ENCODE results near the gene EMP1. TPM values are rescaled to one million over a fixed set of nuclear protein-coding genes. Genes with fewer than 3 reads are reported as not detected.

EMP1 gene
- total RNA-seq, 2 donors from 2014 or later: 265 to 667 TPM

DNA sequence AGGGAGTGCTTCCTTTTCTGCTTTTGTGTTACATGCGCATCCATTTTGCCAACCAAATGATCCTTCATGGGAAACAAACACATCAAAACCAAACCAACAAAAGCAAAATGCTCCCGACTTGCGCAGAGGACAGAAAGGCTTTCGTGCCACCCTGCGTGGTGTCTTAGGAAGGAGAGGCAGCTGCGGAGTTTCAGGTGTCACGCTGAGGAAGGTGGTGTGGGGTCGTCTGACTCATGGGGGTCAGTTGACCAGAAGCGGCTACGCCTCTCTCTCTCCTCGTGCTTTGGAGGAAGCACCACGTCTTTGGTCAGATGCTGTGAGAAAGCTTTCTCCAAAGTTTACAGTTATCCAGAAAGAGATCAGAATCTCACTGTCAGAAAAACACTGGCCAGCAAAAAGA lies 7.9 kb downstream of the EMP1 start:
- Histone ChIP-seq H3K36me3 (no peaks in the 10 kb centered on the region), H3K27me3 (no peaks in the 10 kb centered on the region), H3K9ac (ENCODE audit: low read depth in 2 of 2, low read length in 2 of 2) (no peak overlapping the region), H3K27ac (no peak overlapping the region), H3K9me3 (no peaks in the 10 kb centered on the region), H3K4me1 (no peaks in the 10 kb centered on the region), H3K4me3 (no peak overlapping the region)
- intact Hi-C loops (cut with DNase I): no loop called here
- no peak for DNase-seq
- no peak for TF ChIP-seq CTCF (IDR thresholded peaks at IDR 0.05)

GRCh38 chr12:13205809-13206559 lies 9.5 kb downstream of the EMP1 start:
- no peak for DNase-seq
- H3K36me3 ChIP-seq: no peaks in the 10 kb centered on the region
- H3K27me3 ChIP-seq: no peaks in the 10 kb centered on the region
- H3K27ac ChIP-seq: no peak overlapping the region
- no peak for TF ChIP-seq CTCF (IDR thresholded peaks at IDR 0.05)
- no peaks in the 10 kb centered on the region for H3K9me3 ChIP-seq
- H3K9ac ChIP-seq (ENCODE audit: low read depth in 2 of 2, low read length in 2 of 2): no peak overlapping the region
- H3K4me3 ChIP-seq: no peak overlapping the region
- intact Hi-C loops (cut with DNase I): no loop called here
- H3K4me1 ChIP-seq: no peaks in the 10 kb centered on the region

DNA sequence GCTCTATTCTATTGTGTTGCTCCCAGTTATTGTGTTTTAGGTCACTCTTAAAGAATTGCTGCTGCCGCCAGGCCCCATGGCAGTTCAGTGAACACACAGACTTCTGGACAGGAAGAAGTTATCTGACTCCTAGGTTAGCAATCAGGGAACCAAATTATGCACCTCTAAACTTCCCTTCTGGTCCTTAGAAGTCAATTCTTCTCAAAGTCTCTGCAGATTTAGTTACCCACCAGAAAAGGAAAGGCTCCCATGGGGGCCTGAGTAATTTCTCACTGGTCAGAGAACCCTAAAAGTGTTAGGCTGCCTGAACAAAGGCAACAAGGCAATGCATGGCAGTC lies 10.0 kb downstream of the EMP1 start:
- Histone ChIP-seq H3K4me1 (no peaks in the 10 kb centered on the region), H3K36me3 (no peaks in the 10 kb centered on the region), H3K9ac (ENCODE audit: low read depth in 2 of 2, low read length in 2 of 2) (no peak overlapping the region), H3K4me3 (no peak overlapping the region), H3K27ac (no peak overlapping the region), H3K27me3 (no peaks in the 10 kb centered on the region), H3K9me3 (no peaks in the 10 kb centered on the region)
- no peak for DNase-seq
- intact Hi-C loops (cut with DNase I): no loop called here
- no peak for TF ChIP-seq CTCF (IDR thresholded peaks at IDR 0.05)

DNA sequence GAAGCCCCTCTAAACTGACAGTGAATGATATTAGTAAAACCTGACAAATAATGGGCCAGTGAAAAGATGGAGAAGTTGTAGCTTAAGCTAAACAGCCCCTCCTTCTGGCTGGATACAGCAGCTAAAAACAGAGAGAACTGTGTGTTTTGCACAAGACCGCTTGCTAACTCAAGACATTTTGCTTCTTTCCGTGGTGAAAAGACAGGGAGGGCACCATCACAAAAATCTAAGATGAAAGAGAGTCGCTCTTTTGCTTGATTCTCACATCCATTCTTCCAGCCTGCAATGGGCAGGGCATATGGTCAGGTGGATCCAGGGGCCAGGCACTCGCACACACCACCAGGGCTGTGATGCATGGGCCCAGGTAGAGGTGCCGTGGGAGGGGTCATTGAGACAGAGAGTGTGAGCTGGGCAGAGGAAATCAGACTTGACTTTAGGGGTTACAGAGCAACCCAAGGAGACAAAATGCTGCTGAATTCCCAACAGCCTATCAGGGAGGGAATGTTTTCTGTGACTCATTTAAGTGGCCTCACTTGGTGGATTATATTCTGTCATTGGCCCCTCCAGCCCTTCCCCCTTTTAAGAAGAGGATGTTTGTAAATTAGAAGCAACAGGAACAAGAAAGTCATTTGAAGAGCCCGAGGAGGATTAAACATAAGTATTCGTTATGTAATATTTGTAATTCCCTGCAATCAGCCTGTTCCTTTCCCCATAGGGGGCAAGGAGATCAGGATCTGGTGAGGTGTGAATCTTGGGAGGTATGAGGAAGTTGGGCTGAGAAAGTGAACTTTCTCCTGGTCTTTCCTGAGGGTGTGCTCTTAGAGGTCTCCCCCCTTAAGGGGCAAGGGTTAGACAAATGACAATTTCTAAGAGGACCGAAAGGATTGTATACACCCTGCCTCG lies 12.3 kb downstream of the EMP1 start:
- H3K9me3 ChIP-seq: no peaks in the 10 kb centered on the region
- no peaks in the 10 kb centered on the region for H3K27me3 ChIP-seq
- peak overlapping the region in 1 of 2 donors; percentile 9 for H3K9ac ChIP-seq (ENCODE audit: low read depth in 2 of 2, low read length in 2 of 2)
- DNase-seq: no peak
- H3K4me1 ChIP-seq: no peaks in the 10 kb centered on the region
- H3K4me3 ChIP-seq: no peak overlapping the region
- H3K27ac ChIP-seq: no peak overlapping the region
- no peaks in the 10 kb centered on the region for H3K36me3 ChIP-seq
- TF ChIP-seq CTCF (IDR thresholded peaks at IDR 0.05): no peak
- intact Hi-C loops (cut with DNase I): no loop called here

- no peaks in the 10 kb centered on the region for H3K36me3 ChIP-seq
- no peaks in the 10 kb centered on the region for H3K4me1 ChIP-seq
- intact Hi-C loops (cut with DNase I): loop anchor here (5.0 to 10.0 kb wide), 3 partner anchors 112 to 292 kb away; no protein-coding TSS in a partner anchor
- no peak overlapping the region for H3K27ac ChIP-seq
- H3K4me3 ChIP-seq: no peak overlapping the region
- H3K9ac ChIP-seq (ENCODE audit: low read depth in 2 of 2, low read length in 2 of 2): no peak overlapping the region
- no peak for TF ChIP-seq CTCF (IDR thresholded peaks at IDR 0.05)
- DNase-seq: no peak
- H3K9me3 ChIP-seq: no peaks in the 10 kb centered on the region
- no peaks in the 10 kb centered on the region for H3K27me3 ChIP-seq
Measured at GRCh38 chr12:13209436-13210235, 13.1 kb downstream of the EMP1 start.

All from colonic mucosa (tissue), 4 donors.